ENCODE measurements around the gene POLE2. TPM values are rescaled to one million over a fixed set of nuclear protein-coding genes. Genes with fewer than 3 reads are reported as not detected.

POLE2 gene
- polyA plus RNA-seq, 1 experiment, result 3.3 TPM

DNA sequence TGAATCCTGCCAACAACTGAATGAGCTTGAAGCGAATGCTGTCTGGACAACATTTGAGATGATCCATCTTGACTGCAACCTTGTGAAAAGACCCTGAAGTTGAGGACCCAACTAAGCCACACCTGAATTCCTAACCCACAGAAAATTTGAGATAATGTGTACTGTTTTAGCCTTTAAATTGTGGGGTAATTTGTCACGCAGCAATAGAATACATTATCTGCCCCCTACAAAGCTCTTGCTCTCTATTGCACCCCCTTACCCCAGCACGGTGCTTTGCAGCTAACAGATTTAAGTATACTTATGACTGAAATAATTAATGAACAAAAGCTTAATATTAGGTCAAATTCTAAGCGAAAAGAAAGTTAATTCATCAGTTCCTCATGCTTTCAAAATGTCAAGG, 1.6 kb downstream of the POLE2 start:
- no peaks in the 10 kb centered on the region for H3K36me3 ChIP-seq (ENCODE audit: control insufficient read depth, insufficient read depth, low read length)
- TF ChIP-seq, protein P1, sequence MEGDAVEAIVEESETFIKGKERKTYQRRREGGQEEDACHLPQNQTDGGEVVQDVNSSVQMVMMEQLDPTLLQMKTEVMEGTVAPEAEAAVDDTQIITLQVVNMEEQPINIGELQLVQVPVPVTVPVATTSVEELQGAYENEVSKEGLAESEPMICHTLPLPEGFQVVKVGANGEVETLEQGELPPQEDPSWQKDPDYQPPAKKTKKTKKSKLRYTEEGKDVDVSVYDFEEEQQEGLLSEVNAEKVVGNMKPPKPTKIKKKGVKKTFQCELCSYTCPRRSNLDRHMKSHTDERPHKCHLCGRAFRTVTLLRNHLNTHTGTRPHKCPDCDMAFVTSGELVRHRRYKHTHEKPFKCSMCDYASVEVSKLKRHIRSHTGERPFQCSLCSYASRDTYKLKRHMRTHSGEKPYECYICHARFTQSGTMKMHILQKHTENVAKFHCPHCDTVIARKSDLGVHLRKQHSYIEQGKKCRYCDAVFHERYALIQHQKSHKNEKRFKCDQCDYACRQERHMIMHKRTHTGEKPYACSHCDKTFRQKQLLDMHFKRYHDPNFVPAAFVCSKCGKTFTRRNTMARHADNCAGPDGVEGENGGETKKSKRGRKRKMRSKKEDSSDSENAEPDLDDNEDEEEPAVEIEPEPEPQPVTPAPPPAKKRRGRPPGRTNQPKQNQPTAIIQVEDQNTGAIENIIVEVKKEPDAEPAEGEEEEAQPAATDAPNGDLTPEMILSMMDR (IDR thresholded peaks at IDR 0.05; ENCODE audit: insufficient read depth, low read depth, low read length), result no peak
- ChIA-PET CTCF (interaction anchor here (0.7 to 1.0 kb wide), 2 partner anchors 9 to 57 kb away, joined by 3 to 4 read pairs; no protein-coding TSS in a partner anchor), POLR2A (no interaction called here)
- H3K27me3 ChIP-seq (ENCODE audit: control insufficient read depth, insufficient read depth, low read length), result no peaks in the 10 kb centered on the region
- no peak overlapping the region for H3K4me3 ChIP-seq (ENCODE audit: low read depth, low read length)
- DNase-seq (ENCODE audit: low read depth), result no peak

DNA sequence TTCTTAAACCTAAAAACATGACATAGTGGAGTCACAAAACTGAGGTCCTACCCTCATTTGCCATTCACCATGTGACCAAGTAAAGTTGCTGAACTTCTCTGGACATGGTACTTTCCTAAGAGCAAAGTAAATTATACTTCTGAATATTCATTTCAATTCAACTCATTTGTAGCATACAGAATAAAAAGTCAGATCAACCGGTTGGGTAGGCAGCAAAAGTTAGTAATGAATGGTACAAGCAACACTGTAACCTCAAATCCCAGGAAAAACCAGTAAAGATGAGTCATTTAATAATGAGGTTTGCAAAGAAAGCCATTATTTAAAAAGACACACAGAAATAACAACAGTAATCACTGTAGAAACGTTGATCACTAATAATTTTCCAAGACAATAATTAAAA, 8.7 kb downstream of the POLE2 start:
- ChIA-PET CTCF (no interaction called here), POLR2A (no interaction called here)
- Histone ChIP-seq H3K27me3 (ENCODE audit: control insufficient read depth, insufficient read depth, low read length) (no peaks in the 10 kb centered on the region), H3K36me3 (ENCODE audit: control insufficient read depth, insufficient read depth, low read length) (no peaks in the 10 kb centered on the region), H3K4me3 (ENCODE audit: low read depth, low read length) (no peak overlapping the region)
- DNase-seq (ENCODE audit: low read depth), result no peak
- TF ChIP-seq, protein P1 (IDR thresholded peaks at IDR 0.05; ENCODE audit: insufficient read depth, low read depth, low read length), result no peak

DNA sequence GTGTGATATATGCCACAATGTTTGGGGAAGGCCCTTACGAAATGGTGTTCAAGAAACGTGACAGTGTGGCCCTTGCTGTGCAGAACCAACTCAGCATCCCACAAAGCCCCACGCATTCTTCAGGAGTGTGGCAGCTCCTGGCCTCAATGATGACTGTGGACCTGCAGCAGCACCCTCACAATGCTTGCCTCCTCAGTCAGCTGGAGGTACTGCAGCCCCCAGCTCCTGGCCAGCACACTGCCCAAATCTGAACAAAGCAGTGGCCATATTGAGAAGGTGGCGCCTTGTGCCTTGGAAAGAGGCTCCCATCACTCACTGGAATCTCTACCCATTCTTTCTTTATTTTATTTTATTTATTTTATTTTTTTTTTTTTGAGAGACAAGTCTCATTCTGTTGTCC, 10.4 kb downstream of the POLE2 start:
- TF ChIP-seq, protein P1 (IDR thresholded peaks at IDR 0.05; ENCODE audit: insufficient read depth, low read depth, low read length), result 0 out of 2 replicates have a peak, but pooled peaks have one; percentile 12
- DNase-seq (ENCODE audit: low read depth), result no peak
- POLR2A ChIA-PET, result no interaction called here
- no peak overlapping the region for H3K4me3 ChIP-seq (ENCODE audit: low read depth, low read length)
- H3K36me3 ChIP-seq (ENCODE audit: control insufficient read depth, insufficient read depth, low read length), result no peaks in the 10 kb centered on the region
- CTCF ChIA-PET, result interaction anchor here (1.4 kb wide), 1 partner anchor 10 kb away, joined by 4 read pairs; the partner anchor contains the start of gene POLE2
- no peaks in the 10 kb centered on the region for H3K27me3 ChIP-seq (ENCODE audit: control insufficient read depth, insufficient read depth, low read length)

DNA sequence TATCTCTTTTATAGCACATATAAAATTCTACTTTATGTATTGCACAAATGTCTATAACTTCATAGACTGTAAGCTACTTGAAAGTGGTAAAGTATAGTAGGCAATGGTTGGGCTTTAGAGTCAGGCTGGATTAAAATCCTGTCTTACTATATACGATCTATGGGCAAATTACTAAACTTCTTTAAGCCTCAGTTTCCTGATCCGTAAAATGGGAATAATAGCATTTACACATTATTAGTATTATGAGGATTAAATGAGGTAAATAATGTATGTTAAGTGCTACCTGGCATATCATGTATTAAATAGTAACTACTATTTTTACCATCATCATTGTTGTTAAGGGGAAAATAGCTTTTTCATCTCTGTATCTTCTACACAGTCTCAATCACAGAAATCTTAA, 14.4 kb downstream of the POLE2 start:
- CTCF ChIA-PET, result no interaction called here
- Histone ChIP-seq H3K27me3 (ENCODE audit: control insufficient read depth, insufficient read depth, low read length) (no peaks in the 10 kb centered on the region), H3K4me3 (ENCODE audit: low read depth, low read length) (no peak overlapping the region), H3K36me3 (ENCODE audit: control insufficient read depth, insufficient read depth, low read length) (no peaks in the 10 kb centered on the region)
- TF ChIP-seq, protein P1 (IDR thresholded peaks at IDR 0.05; ENCODE audit: insufficient read depth, low read depth, low read length), result no peak
- POLR2A ChIA-PET, result no interaction called here
- no peak for DNase-seq (ENCODE audit: low read depth)

DNA sequence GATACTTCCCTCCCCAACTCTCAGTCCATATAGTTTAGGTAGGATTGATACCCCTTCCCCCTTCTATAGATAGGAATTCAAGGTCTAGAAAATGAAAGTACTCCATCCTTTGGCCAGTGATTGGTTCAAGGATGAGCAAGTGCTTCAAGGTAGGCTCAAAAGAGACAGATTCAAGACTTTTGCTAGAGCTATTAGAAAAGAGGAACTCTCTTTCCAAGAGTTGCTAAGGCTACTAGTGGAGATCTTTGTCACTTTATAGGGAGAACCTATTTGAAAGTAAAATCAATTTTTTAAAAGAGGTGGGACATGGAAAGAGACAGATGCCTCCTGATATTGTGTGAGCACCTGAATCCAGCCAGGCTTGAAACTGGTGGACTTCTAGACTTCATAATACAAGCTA, 17.5 kb downstream of the POLE2 start:
- H3K27me3 ChIP-seq (ENCODE audit: control insufficient read depth, insufficient read depth, low read length), result no peaks in the 10 kb centered on the region
- H3K36me3 ChIP-seq (ENCODE audit: control insufficient read depth, insufficient read depth, low read length), result no peaks in the 10 kb centered on the region
- ChIA-PET POLR2A (no interaction called here), CTCF (no interaction called here)
- TF ChIP-seq, protein P1 (IDR thresholded peaks at IDR 0.05; ENCODE audit: insufficient read depth, low read depth, low read length), result no peak
- DNase-seq (ENCODE audit: low read depth), result no peak
- H3K4me3 ChIP-seq (ENCODE audit: low read depth, low read length), result no peak overlapping the region

Measured in BJ (cell line).